ENCODE measurements around the gene MPPED1.

The MPPED1 gene

GRCh38 chr22:43393132-43393843 lies 18.5 kb upstream of the MPPED1 start:
- DNase-seq: no peak

- DNase-seq: no peak
These were observed 17.9 kb upstream of the MPPED1 start for GRCh38 chr22:43393844-43394474.

- DNase-seq: no peak
These were observed 16.6 kb upstream of the MPPED1 start for GRCh38 chr22:43395086-43395695.

GRCh38 chr22:43396321-43396933 lies 15.4 kb upstream of the MPPED1 start:
- no peak for DNase-seq

DNA sequence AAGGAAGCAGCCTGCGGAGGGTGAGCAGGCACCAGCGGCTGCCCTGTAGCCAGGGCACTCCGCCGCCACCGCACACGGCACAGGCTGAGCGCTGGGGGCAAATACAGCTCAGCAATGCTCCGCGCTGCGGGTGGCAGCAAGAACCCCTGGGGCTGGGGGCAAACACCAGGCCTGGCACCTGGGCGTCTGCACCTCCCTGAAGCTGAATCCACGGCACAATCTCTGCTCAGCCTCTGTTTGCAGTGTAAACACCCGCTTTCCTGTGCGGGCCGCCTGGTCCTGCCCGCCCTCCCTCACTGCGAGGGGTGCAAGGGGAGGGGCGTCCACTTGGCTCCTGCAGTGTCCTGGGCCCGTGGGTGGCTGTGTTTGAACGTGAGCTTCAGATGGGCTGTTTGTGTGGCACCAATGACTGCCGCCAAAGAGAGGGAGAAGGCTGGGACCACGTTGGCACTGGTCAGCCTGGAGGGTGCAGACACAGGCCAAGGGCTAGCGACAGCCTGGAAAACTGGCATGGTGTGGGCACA lies 14.8 kb upstream of the MPPED1 start:
- DNase-seq: no peak

- no peak for DNase-seq
These were observed 14.0 kb upstream of the MPPED1 start for GRCh38 chr22:43397766-43398165.

DNA sequence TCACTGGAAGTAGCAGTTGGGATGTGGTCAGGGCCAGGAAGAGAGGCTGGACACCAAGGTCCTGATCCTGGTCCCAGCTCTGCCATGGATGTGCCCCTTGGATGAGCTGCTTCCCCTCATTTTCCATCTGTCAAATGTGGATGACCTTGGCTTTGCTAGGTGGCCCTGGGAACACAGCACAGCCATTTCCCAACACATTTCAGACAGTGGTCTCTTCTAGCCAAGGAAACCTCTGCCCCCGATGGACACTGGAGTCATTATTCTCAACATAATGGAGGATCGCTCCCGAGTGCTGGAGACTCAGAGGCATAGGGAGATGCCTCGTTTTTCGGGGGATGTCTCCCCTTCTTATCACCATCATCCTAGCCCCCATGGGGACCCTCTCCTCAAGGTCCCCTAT lies 13.6 kb upstream of the MPPED1 start:
- DNase-seq: no peak

- no peak for DNase-seq
These were observed 12.9 kb upstream of the MPPED1 start for GRCh38 chr22:43398910-43399309.

DNA sequence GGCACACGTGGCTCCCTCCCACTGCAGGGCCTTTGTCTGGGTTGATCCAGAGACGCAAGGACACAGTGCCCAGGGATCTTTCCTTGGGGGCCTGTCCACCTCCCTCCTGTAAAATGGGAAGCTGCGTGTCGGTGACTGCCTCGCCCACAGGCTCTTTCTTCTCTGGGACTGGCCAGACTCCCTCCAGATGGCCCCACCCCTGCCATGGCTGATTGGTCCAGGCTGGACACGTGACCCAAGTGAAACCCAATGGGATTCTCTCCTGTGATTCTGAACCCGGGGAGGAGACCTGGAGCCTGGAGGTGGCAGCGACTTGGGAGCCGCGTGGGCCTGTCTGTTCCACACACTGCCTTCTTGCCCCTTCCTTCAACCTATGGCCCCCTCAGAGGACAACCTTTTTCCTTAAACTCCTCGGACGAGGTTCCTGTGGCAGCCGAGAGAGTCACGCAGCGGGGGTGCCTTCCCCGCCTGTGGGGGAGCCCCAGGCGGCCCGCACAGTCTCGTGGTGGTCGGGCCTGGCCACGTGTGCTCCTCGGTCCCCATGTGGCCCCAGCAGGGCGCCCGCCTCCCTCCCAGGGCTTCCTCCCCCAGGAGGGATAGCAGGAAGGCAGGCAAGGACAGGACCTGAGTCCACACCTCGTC lies 12.4 kb upstream of the MPPED1 start:
- no peak for DNase-seq

- no peak for DNase-seq
These were observed 11.8 kb upstream of the MPPED1 start for GRCh38 chr22:43399980-43400358.

DNA sequence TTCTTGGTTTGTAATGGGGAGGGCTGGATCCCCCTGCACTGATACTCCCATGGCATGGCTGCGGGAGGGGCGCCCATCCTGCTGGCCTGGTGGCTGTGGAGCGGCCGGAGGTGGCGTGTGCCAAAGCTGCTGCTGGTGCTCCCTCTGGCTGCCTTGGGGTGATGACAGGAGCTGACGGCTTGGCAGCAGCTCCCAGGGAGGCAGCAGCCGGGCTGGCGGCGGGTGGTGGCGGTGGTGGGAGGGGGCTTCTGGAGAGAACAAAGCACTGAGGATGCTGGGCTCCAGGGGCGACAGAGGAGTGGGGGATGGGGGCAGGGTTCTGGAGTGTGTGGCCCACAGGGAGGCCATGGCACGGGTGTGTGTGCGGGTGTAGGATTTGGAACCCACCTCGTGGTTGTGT lies 11.4 kb upstream of the MPPED1 start:
- no peak for DNase-seq

GRCh38 chr22:43401233-43401632 lies 10.6 kb upstream of the MPPED1 start:
- no peak for DNase-seq

GRCh38 chr22:43401661-43402060 lies 10.2 kb upstream of the MPPED1 start:
- no peak for DNase-seq

GRCh38 chr22:43402128-43402527 lies 9.7 kb upstream of the MPPED1 start:
- DNase-seq: no peak

DNA sequence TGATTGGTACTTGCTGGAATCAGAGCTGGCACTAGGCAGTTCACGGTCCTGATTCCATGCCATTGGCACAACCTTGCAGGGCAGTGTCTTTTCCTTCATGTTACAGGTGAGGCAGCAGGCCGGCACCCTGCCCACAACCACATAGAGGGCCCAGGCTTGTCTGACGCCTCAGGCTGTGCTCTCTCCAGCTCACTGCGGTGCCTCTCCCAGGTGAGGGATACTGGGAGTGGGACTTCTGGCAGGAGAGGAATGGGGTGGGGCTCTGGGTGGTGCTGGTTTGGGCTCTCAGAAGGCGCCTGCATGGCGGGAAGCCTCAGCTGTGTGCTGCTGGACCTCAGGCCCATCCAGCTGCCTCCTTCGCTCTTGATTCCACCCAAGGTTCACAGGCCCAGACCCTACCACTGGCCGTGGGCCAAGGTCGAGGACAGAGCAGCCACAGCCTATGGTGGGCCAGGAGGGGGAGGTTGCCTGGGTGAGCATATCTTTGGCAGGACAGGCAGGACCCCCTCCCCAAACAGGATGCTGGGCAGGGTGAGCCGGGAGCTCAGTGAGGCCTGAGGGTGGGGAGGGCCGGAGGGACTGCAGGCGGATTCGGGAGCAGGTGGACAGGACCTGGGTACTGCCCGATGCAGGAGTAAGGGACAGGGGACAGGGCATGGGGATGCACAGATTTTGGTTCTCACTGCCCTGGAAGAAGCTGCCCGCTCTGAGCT lies 7.0 kb upstream of the MPPED1 start:
- DNase-seq: no peak

- DNase-seq: no peak
These were observed 5.5 kb upstream of the MPPED1 start for GRCh38 chr22:43406186-43406790.

GRCh38 chr22:43407591-43407990 lies 4.2 kb upstream of the MPPED1 start:
- DNase-seq: no peak

- DNase-seq: no peak
These were observed 3.8 kb upstream of the MPPED1 start for GRCh38 chr22:43408009-43408408.

DNA sequence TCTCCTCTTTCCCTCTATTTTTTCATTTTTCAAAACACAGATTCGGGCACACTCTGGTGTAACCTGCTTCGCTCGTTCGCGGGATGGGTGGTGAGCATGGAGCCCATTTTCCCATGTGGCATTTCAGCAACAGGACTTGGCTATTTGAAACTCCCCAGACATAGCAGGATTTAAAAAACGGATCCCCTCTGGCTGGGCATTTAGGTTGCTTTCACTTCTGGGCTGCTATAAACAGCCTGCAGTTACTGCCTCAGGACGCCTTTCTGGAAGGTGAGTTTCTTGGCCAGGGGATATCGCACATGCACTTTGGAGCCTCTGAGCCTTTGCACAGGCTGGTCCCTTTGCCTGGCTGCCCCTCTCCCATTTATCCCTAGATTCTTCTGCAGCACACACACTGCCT lies 2.8 kb upstream of the MPPED1 start:
- no peak for DNase-seq

DNA sequence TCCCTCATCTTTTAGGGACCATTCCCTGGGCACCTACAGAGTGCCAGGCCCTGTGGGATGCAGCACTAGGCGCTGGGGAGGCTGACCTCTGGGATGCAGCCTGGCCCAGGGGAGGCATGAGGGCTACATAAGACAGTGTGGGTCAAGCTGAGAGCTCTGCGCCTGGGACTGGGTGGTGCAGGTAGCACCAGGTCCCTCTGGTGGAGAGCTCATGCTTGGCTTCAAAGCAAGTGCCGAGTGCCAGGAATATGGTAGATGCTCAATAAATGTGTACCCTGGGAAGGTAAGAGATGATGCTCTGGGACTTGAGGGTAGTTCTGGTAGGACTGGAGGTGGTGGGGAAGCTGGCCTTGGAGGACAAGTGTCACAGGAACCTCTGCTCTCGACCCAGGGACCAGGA lies 2.0 kb upstream of the MPPED1 start:
- DNase-seq: no peak

DNA sequence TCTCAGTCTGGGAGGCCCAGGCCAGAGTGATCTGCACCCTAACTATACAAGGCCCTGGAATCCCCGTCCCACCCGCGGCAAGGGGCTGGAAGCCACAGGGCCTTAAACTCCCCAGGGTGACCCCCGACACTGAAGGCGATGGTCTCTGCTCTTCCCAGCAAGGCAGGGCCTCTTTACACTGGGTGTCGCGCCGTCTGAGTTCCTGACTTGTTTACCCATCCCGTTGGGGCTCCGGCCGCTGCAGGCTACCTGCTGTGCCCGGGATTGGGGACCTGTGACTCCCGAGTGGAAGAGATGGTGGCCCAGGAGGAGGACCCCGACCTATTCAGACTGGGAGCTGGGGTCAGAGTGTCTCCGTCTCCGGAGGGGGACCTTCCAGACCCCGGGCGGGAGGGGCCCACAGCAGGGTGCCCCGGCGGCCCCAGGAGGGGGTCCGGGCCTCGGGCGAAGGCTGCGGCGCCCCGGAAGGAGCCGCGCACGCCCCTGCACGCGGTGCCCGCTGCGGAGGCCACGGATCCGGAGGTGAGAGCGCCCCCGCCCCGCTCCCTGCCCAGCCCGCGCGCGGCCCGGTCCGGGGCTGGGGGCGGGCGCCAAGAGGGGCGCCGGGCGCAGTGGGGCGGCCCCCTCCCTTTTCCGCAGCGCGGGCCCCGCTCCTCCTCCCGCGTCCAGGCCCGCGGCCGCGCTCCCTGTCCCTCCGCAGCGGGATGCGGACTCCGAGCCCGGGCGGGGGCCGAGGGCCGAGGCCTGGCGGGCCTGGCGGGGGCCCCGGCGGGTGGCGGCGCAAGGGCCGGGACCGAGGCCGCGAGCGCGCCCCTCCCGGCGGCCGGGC lies 560 bp upstream of the MPPED1 start:
- DNase-seq: no peak
